Stimulated activated CD8-positive, alpha-beta memory T cell treated with anti-CD3 and anti-CD28 coated beads, Interleukin-12 subunit alpha, Interleukin-12 subunit beta, amount 100 ng/mL, for 24 hours (primary cell): ENCODE measurements around the gene CLEC18C.
"Not testable (repeated sequence)": the region's sequence is repeated elsewhere in the genome, so short reads cannot be mapped to it uniquely, and the experiment has no call there.

Experiments
- DNase-seq: peaks from one replicate; pipeline ENCODE4 v3.0.0-alpha.2; 2020; ENCODE audit errors: extremely low read depth

Gene CLEC18C

GRCh38 chr16:70159355-70160348 is 13.9 kb upstream of the CLEC18C start:
- DNase-seq: no peak

GRCh38 chr16:70160388-70160787 is 13.2 kb upstream of the CLEC18C start:
- DNase-seq: no peak

GRCh38 chr16:70160821-70161220 is 12.8 kb upstream of the CLEC18C start:
- DNase-seq: no peak

- DNase-seq: no peak
Measured at GRCh38 chr16:70161350-70161749, 12.2 kb upstream of the CLEC18C start.

- DNase-seq: no peak
Measured at GRCh38 chr16:70162041-70162451, 11.5 kb upstream of the CLEC18C start.

GRCh38 chr16:70163596-70163995 is 10.0 kb upstream of the CLEC18C start:
- no peak for DNase-seq

GRCh38 chr16:70166688-70167087 is 6.9 kb upstream of the CLEC18C start:
- DNase-seq: not testable (repeated sequence)

- DNase-seq: not testable (repeated sequence)
Measured at GRCh38 chr16:70173916-70174315, 329 bp downstream of the CLEC18C start.

- DNase-seq: not testable (repeated sequence)
Measured at GRCh38 chr16:70174387-70174932, 873 bp downstream of the CLEC18C start.

GRCh38 chr16:70187858-70188607 is 14.4 kb downstream of the CLEC18C start:
- DNase-seq: not testable (repeated sequence)

GRCh38 chr16:70188608-70188915 is 15.0 kb downstream of the CLEC18C start:
- DNase-seq: not testable (repeated sequence)

GRCh38 chr16:70190574-70190973 is 17.0 kb downstream of the CLEC18C start:
- DNase-seq: not testable (repeated sequence)

GRCh38 chr16:70196683-70197300 is 23.2 kb downstream of the CLEC18C start:
- DNase-seq: not testable (repeated sequence)

- DNase-seq: not testable (repeated sequence)
Measured at GRCh38 chr16:70197611-70198010, 24.0 kb downstream of the CLEC18C start.

- DNase-seq: not testable (repeated sequence)
Measured at GRCh38 chr16:70198230-70198629, 24.6 kb downstream of the CLEC18C start.

- not testable (repeated sequence) for DNase-seq
Measured at GRCh38 chr16:70198666-70199065, 25.1 kb downstream of the CLEC18C start.

- not testable (repeated sequence) for DNase-seq
Measured at GRCh38 chr16:70199170-70199569, 25.6 kb downstream of the CLEC18C start.

GRCh38 chr16:70200063-70200462 is 26.5 kb downstream of the CLEC18C start:
- DNase-seq: not testable (repeated sequence)

GRCh38 chr16:70203508-70203907 is 29.9 kb downstream of the CLEC18C start:
- DNase-seq: not testable (repeated sequence)

- not testable (repeated sequence) for DNase-seq
Measured at GRCh38 chr16:70204010-70204409, 30.4 kb downstream of the CLEC18C start.

- DNase-seq: not testable (repeated sequence)
Measured at GRCh38 chr16:70204668-70205405, 31.2 kb downstream of the CLEC18C start.
